ENCODE data around the gene IL18BP.

The IL18BP gene

GRCh38 chr11:72045849-72046248, 47.1 kb downstream of the IL18BP start:
- no peak for DNase-seq (ENCODE audit: low read depth)

DNA sequence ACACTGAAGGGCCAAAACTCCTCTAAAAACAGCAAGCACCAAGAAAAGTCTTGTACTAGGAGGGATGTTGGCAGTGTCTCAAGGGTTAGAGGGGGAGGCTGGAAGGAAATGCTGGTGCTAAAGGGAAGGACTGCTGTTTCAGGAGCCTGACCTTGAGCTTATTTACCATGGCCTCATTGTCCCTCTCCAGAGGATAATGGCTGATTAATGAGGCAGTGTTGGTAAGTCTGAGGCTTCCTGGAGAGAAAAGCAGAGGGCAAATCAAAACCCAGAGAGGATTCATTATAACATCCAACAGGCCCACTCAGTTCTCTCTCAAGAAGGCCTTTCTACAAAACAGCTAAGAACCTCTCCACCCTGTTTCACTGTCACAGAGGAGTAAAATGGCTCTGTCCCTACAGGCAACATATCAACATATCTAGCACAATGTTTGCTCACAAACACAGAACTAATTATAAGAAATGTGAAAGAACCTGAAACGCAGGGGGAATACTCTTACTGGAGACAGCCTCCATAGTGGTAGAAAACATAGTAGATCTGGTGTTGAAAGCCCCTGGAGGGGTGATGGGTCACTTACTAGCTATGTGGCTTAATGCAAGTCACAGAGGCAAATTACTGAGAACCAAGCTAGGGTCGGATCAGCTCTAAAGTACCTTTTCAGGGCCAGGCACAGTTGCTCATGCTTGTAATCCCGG, 50.2 kb downstream of the IL18BP start:
- no peak for DNase-seq (ENCODE audit: low read depth)

Data from stimulated activated CD4-positive, alpha-beta T cell treated with anti-CD3 and anti-CD28 coated beads, Interleukin-2, amount 100 ng/mL, for 4 hours (primary cell).